GM12878 (cell line): ENCODE measurements around the gene RPL13A. TPM values are rescaled to one million over a fixed set of nuclear protein-coding genes. Genes with fewer than 3 reads are reported as not detected.
A peak's percentile ranks its signal among the peaks of the same experiment; 100 is the strongest.

Source experiments
- ATAC-seq: fragments of 200-7000 bp; cut with Tn5 transposase; 3 replicates; pipeline ENCODE4 v1.9.1; 2020; ENCODE audit warnings: mild to moderate bottlenecking, moderate library complexity
- BruUV-seq: library from RNA; stranded (reverse); fragments of 400-500 nt; replicated peaks from 2 replicates; lab custom pipeline; 2021; lab: Mats Ljungman, UMichigan
- CTCF ChIA-PET: fragments of 300-600 bp; sonication (Branson Sonifier 250); formaldehyde crosslinking; extraction: SDS; loops from one replicate; lab custom pipeline; 2021; ENCODE audit warnings: inconsistent platforms; lab: Yijun Ruan, JAX
- POLR2A ChIA-PET: fragments of 350-600 bp; formaldehyde crosslinking; extraction: SDS; loops from one replicate; lab custom pipeline; 2021; ENCODE audit warnings: inconsistent platforms; lab: Charles Lee
- RAD21 ChIA-PET: fragments of 300-600 bp; sonication (Branson Sonifier 250); formaldehyde crosslinking; loops from one replicate; lab custom pipeline; 2023; ENCODE audit warnings: antibody characterized with exemption; ENCODE audit not compliant: unreplicated experiment; lab: Charles Lee
- SMC1A ChIA-PET: fragments of 300-600 bp; sonication (Branson Sonifier 250); formaldehyde crosslinking; loops from one replicate; lab custom pipeline; 2023; ENCODE audit not compliant: unreplicated experiment, uncharacterized antibody; lab: Charles Lee
- DNase-seq: peaks from one replicate; pipeline ENCODE4 v3.0.0-alpha.2; 2011; ENCODE audit warnings: low read depth, low spot score
- FAIRE-seq: peaks from 3 replicates; lab custom pipeline; 2011; peaks lifted over from hg19 to GRCh38; lab: Jason Lieb, UNC
- H2AFZ ChIP-seq: 2 replicates; pipeline ENCODE4 v1.6.0; 2011; ENCODE audit warnings: low read depth, low read length, control low read depth; ENCODE audit not compliant: control insufficient read depth
- H3K27ac ChIP-seq: 2 replicates; pipeline ENCODE4 v1.5.1; 2011; ENCODE audit warnings: control low read depth; ENCODE audit not compliant: control insufficient read depth, insufficient read depth
- H3K27me3 ChIP-seq, 2 experiments: replicated peaks in 1 of 2; 2 replicates each; pipeline versions ENCODE4 v1.6.0 to v1.6.1; 2011; ENCODE audit warnings: low read length in 1 of 2; ENCODE audit not compliant: control insufficient read depth in 2 of 2, insufficient read depth in 2 of 2
- H3K36me3 ChIP-seq, 2 experiments: 2 replicates each; pipeline ENCODE4 v1.5.1; 2011; ENCODE audit warnings: low read length in 1 of 2; ENCODE audit not compliant: control insufficient read depth in 2 of 2, insufficient read depth in 2 of 2
- H3K4me1 ChIP-seq: 2 replicates; pipeline ENCODE4 v1.6.1; 2011; ENCODE audit warnings: mild to moderate bottlenecking, low read length, moderate library complexity, mixed read lengths; ENCODE audit not compliant: control insufficient read depth, insufficient read depth
- H3K4me2 ChIP-seq: 2 replicates; pipeline ENCODE4 v1.6.0; 2011; ENCODE audit warnings: control low read depth; ENCODE audit not compliant: control insufficient read depth, insufficient read depth
- H3K4me3 ChIP-seq: fragments of 200-600 bp; sonication (generic); 2 replicates; pipeline ENCODE4 v1.5.1; 2016
- H3K79me2 ChIP-seq: 2 replicates; pipeline ENCODE4 v1.6.0; 2011; ENCODE audit warnings: low read length; ENCODE audit not compliant: control insufficient read depth, insufficient read depth
- H3K9ac ChIP-seq: 2 replicates; pipeline ENCODE4 v1.8.0; 2011; ENCODE audit warnings: low read length, control low read depth, mixed read lengths; ENCODE audit not compliant: control insufficient read depth, insufficient read depth
- H3K9me3 ChIP-seq: replicated peaks from 3 replicates; pipeline ENCODE4 v1.5.1; 2011; ENCODE audit warnings: mild to moderate bottlenecking, low read length; ENCODE audit not compliant: control insufficient read depth, insufficient read depth
- H4K20me1 ChIP-seq: 2 replicates; pipeline ENCODE4 v1.6.0; 2011; ENCODE audit not compliant: control insufficient read depth, insufficient read depth
- IKZF1 ChIP-seq: fragments of 450-650 bp; conservative IDR thresholded peaks from 2 replicates; pipeline ENCODE4 v1.6.1; 2017; ENCODE audit warnings: antibody characterized with exemption, mild to moderate bottlenecking
- MEF2A ChIP-seq: IDR thresholded peaks from 2 replicates; pipeline ENCODE4 v1.6.1; 2011; ENCODE audit warnings: low read depth, mild to moderate bottlenecking, low read length, moderate library complexity; ENCODE audit not compliant: insufficient read depth
- PAX5 ChIP-seq: IDR thresholded peaks from 2 replicates; pipeline ENCODE4 v1.6.1; 2011; ENCODE audit warnings: low read depth, low read length, borderline replicate concordance
- SMC3 ChIP-seq: IDR thresholded peaks from 2 replicates; pipeline ENCODE4 v1.6.1; 2011; ENCODE audit warnings: low read length, improper control_type of control experiment, borderline replicate concordance
- ZZZ3 ChIP-seq: IDR thresholded peaks from 2 replicates; pipeline ENCODE4 v1.6.1; 2011; ENCODE audit warnings: low read depth; ENCODE audit not compliant: control insufficient read depth, insufficient read length
- WGBS: methylation state at CpG from one replicate; pipeline ENCODE4 v1.1.6; 2016; ENCODE audit warnings: low lambda C conversion rate; ENCODE audit not compliant: insufficient replicate concordance, insufficient coverage; ENCODE audit errors: missing lambda C conversion rate; 5-methylcytosine and 5-hydroxymethylcytosine counted together
- in situ Hi-C: fragments of 300-500 bp; cut with MboI; formaldehyde crosslinking; loops from 9 replicates; pipeline ENCODE4 v1.14.3; 2018; ENCODE audit warnings: mixed read lengths
- intact Hi-C: fragments of 100-400 bp; cut with micrococcal nuclease; formaldehyde crosslinking; loops from one replicate; pipeline ENCODE4 v1.14.2; 2022; ENCODE audit not compliant: unreplicated experiment
- polyA plus RNA-seq, 11 experiments: library from polyadenylated mRNA; depleted of rRNA in 4 of 11; unstranded in 6 of 11; stranded (reverse) in 5 of 11; fragments of >200 nt; fragmentation: Nextera tagmentation in 4 of 11; fragmentation: Illumina TruSeq in 1 of 11; extraction: Ambion mirVana in 4 of 11; extraction: Trizol in 1 of 11; gene quantifications; 1 replicate in 1 of 11; 2 replicates in 10 of 11; pipeline versions ENCODE4 v1.2.1 to v1.2.3, GENCODE V29; 2011 to 2016; ENCODE audit warnings: inconsistent platforms in 2 of 11, missing spikeins in 2 of 11, low read depth in 1 of 11
- total RNA-seq, 4 experiments: library from RNA; depleted of rRNA in 3 of 4; stranded (reverse); fragments of >200 nt in 3 of 4; fragmentation: Illumina TruSeq in 1 of 4; extraction: Trizol in 1 of 4; gene quantifications; 2 replicates each; pipeline versions ENCODE4 v1.2.1 to v1.2.3, GENCODE V29; 2013 to 2021
- TF ChIP-seq, protein P1 (sequence below): fragments of 450-650 bp; conservative IDR thresholded peaks from 2 replicates; pipeline ENCODE4 v1.6.1; 2017; ENCODE audit warnings: mild to moderate bottlenecking, moderate library complexity
- TF ChIP-seq, protein P2 (sequence below): IDR thresholded peaks from 2 replicates; pipeline ENCODE4 v1.6.1; 2011; ENCODE audit warnings: low read depth, mild to moderate bottlenecking, low read length, moderate library complexity, borderline replicate concordance; ENCODE audit errors: extremely low read depth
- TF ChIP-seq, protein P3 (sequence below): fragments of 450-650 bp; IDR thresholded peaks from 2 replicates; pipeline ENCODE4 v1.6.1; 2016; ENCODE audit warnings: mild to moderate bottlenecking
- TF ChIP-seq, protein P4 (sequence below), 3 experiments: IDR thresholded peaks in 2 of 3; conservative IDR thresholded peaks in 1 of 3; 2 replicates each; pipeline ENCODE4 v1.5.1; 2011; ENCODE audit warnings: low read depth in 3 of 3, low read length in 3 of 3, mild to moderate bottlenecking in 3 of 3, control low read depth in 2 of 3, moderate library complexity in 2 of 3, inconsistent platforms in 1 of 3, mixed read lengths in 1 of 3; ENCODE audit not compliant: control insufficient read depth in 2 of 3, insufficient read depth in 1 of 3; ENCODE audit errors: extremely low read depth in 1 of 3
- TF ChIP-seq, protein P5 (sequence below): fragments of 450-650 bp; IDR thresholded peaks from 2 replicates; pipeline ENCODE4 v1.6.1; 2017; ENCODE audit warnings: mild to moderate bottlenecking

The RPL13A gene
- total and polyA plus RNA-seq, 10 of the 15 experiments (the other 5 are each of a cell fraction or from before 2014, with no cell fraction given): 1,426 to 8,961 (median 4,266) TPM

DNA sequence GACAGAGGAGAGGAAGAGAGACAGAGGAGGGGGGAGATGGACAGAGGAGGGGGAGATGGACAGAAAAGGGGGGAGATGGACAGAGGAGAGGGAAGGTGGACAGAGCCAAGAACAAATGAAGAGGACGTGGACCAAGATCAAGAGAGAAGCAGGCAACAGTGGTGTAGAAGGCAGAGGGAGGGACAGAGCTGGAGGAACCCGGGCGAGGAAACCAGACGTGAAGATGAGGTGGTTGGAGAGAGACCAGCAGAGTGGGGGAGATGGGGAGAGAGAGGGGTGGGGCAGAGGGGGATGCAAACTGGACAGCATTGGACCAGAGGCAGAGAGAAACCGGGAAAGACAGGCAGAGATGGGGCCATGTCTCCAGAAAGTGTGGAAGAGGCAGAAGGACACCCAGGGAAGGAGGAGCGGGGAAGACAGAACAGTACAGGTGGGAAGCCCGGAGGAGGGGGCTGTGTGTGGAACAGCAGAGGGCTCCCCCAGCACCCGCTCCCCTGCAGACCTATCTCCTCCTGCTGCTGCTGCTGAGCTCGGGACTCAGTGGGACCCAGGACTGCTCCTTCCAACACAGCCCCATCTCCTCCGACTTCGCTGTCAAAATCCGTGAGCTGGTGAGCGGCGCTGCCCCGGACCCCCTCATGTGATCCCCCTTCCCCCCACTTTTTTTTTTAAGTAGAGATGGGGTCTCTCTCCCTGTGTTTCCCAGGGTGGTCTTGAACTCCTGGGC, 12.1 kb upstream of the RPL13A start (continued):
- TF ChIP-seq, protein P1, sequence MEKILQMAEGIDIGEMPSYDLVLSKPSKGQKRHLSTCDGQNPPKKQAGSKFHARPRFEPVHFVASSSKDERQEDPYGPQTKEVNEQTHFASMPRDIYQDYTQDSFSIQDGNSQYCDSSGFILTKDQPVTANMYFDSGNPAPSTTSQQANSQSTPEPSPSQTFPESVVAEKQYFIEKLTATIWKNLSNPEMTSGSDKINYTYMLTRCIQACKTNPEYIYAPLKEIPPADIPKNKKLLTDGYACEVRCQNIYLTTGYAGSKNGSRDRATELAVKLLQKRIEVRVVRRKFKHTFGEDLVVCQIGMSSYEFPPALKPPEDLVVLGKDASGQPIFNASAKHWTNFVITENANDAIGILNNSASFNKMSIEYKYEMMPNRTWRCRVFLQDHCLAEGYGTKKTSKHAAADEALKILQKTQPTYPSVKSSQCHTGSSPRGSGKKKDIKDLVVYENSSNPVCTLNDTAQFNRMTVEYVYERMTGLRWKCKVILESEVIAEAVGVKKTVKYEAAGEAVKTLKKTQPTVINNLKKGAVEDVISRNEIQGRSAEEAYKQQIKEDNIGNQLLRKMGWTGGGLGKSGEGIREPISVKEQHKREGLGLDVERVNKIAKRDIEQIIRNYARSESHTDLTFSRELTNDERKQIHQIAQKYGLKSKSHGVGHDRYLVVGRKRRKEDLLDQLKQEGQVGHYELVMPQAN: no peak
- TF ChIP-seq SMC3 (no peak), IKZF1 (no peak), ZZZ3 (no peak), PAX5 (no peak)
- TF ChIP-seq, protein P2, sequence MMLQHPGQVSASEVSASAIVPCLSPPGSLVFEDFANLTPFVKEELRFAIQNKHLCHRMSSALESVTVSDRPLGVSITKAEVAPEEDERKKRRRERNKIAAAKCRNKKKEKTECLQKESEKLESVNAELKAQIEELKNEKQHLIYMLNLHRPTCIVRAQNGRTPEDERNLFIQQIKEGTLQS: no peak

DNA sequence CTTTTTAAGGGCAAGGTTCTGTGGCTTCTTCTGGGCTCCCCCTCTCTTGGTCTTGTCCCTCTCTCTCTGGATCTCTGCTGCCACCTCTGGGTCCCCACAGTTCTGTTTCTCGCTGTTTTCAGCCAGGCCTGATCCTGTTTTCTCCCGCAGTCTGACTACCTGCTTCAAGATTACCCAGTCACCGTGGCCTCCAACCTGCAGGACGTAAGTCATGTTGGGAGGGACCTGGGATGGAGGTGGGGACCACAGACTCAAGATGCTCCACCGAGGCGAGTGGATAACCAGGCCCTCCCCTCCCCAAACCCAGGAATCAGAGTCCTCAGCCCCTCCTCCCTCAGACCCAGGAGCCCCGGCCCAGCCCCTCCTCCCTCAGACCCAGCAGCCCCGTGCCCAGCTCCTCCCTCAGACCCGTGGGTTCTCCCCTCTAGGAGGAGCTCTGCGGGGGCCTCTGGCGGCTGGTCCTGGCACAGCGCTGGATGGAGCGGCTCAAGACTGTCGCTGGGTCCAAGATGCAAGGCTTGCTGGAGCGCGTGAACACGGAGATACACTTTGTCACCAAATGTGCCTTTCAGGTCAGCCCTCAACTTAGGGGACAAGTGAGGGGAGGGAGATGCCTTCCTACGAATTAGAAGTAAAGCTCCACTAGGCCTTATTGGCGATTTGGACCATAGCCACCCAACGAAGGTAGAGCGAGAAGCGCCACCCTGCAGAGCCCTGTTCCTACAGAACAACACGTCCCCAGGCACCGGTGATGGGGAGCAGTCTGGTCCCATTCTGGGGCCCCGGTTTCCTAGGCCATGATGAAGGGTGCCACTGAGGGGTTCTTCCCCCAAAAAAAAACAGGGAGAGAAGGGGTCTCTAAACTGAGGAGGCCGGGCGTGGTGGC, 11.2 kb upstream of the RPL13A start:
- FAIRE-seq: no peak
- peak; percentile 52 for ATAC-seq
- no TSS peak for BruUV-seq
- Histone ChIP-seq H3K4me2 (no peak overlapping the region; the same call in 1 of the 2 replicates), H3K27me3 (no peaks in the 10 kb centered on the region), H2AFZ (no peak overlapping the region), H3K4me3 (no peak overlapping the region), H3K36me3 (no peaks in the 10 kb centered on the region), H4K20me1 (no peaks in the 10 kb centered on the region), H3K4me1 (peaks cover 13% of the 10 kb centered on the region), H3K27ac (no peak overlapping the region), H3K79me2 (no peaks in the 10 kb centered on the region), H3K9ac (no peak overlapping the region), H3K9me3 (no peaks in the 10 kb centered on the region)
- 75% methylated on average over 25 of the region's 27 CpGs for WGBS
- ChIA-PET CTCF (interaction anchor here (0.9 to 1.9 kb wide), 4 partner anchors 9 to 71 kb away, joined by 3 to 6 read pairs (median 4); no protein-coding TSS in a partner anchor), POLR2A (interaction anchor here (1.3 kb wide), 1 partner anchor 23 kb away, joined by 5 read pairs; the partner anchor contains the start of gene ALDH16A1), SMC1A (interaction anchor here (0.7 to 1.5 kb wide), 2 partner anchors 24 to 250 kb away, joined by 4 to 5 read pairs; partner anchors contain the start of gene PIH1D1), RAD21 (interaction anchor here (0.8 to 1.0 kb wide), 2 partner anchors 33 to 71 kb away, joined by 4 read pairs; no protein-coding TSS in a partner anchor)
- in situ Hi-C loops: no loop called here
- intact Hi-C loops: no loop called here
- no peak for DNase-seq
- no peak for TF ChIP-seq MEF2A
- TF ChIP-seq, protein P3, sequence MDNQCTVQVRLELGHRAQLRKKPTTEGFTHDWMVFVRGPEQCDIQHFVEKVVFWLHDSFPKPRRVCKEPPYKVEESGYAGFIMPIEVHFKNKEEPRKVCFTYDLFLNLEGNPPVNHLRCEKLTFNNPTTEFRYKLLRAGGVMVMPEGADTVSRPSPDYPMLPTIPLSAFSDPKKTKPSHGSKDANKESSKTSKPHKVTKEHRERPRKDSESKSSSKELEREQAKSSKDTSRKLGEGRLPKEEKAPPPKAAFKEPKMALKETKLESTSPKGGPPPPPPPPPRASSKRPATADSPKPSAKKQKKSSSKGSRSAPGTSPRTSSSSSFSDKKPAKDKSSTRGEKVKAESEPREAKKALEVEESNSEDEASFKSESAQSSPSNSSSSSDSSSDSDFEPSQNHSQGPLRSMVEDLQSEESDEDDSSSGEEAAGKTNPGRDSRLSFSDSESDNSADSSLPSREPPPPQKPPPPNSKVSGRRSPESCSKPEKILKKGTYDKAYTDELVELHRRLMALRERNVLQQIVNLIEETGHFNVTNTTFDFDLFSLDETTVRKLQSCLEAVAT: peak; percentile 84
- TF ChIP-seq, protein P4, sequence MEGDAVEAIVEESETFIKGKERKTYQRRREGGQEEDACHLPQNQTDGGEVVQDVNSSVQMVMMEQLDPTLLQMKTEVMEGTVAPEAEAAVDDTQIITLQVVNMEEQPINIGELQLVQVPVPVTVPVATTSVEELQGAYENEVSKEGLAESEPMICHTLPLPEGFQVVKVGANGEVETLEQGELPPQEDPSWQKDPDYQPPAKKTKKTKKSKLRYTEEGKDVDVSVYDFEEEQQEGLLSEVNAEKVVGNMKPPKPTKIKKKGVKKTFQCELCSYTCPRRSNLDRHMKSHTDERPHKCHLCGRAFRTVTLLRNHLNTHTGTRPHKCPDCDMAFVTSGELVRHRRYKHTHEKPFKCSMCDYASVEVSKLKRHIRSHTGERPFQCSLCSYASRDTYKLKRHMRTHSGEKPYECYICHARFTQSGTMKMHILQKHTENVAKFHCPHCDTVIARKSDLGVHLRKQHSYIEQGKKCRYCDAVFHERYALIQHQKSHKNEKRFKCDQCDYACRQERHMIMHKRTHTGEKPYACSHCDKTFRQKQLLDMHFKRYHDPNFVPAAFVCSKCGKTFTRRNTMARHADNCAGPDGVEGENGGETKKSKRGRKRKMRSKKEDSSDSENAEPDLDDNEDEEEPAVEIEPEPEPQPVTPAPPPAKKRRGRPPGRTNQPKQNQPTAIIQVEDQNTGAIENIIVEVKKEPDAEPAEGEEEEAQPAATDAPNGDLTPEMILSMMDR (IDR thresholded peaks at IDR 0.05 in 2 of 3, conservative IDR thresholded peaks at IDR 0.05 in 1 of 3; ENCODE audit: control insufficient read depth in 2 of 3, extremely low read depth in 1 of 3, insufficient read depth in 1 of 3, low read depth in 3 of 3, low read length in 3 of 3): peak; percentile 35 to 53 (median 46)
- TF ChIP-seq, protein P5, sequence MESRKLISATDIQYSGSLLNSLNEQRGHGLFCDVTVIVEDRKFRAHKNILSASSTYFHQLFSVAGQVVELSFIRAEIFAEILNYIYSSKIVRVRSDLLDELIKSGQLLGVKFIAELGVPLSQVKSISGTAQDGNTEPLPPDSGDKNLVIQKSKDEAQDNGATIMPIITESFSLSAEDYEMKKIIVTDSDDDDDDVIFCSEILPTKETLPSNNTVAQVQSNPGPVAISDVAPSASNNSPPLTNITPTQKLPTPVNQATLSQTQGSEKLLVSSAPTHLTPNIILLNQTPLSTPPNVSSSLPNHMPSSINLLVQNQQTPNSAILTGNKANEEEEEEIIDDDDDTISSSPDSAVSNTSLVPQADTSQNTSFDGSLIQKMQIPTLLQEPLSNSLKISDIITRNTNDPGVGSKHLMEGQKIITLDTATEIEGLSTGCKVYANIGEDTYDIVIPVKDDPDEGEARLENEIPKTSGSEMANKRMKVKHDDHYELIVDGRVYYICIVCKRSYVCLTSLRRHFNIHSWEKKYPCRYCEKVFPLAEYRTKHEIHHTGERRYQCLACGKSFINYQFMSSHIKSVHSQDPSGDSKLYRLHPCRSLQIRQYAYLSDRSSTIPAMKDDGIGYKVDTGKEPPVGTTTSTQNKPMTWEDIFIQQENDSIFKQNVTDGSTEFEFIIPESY: 0 out of 2 replicates have a peak, but pooled peaks have one; percentile 56
